NT2/D1 (cell line): ENCODE results near the gene TKFC.

Experiments
- SUZ12 ChIP-seq: IDR thresholded peaks from 2 replicates; pipeline ENCODE4 v1.6.1; 2011; ENCODE audit not compliant: insufficient read length, insufficient read depth; ENCODE audit errors: extremely low read depth
- ZNF274 ChIP-seq: IDR thresholded peaks from 2 replicates; pipeline ENCODE4 v1.6.1; 2011; ENCODE audit warnings: mild to moderate bottlenecking, low read depth, low read length

DNA sequence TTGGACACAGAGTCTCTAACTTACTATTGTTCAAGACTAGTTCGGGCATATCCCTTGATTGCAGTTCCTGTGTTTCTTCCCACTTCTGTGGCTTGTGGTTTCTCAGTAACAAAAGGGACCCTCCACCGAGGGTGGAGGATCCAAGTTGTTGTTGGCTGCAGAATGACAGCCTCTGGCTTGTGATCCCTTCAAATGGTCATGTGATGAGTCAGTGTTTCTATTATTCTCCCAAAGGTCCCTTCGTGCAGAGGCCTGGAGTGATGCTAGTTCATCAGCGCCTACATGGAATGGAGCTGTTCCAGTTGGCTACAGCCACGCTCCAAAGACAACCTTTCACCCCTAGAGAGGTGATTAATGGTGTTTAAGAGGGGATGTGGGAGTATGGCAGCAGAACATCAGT is 35.3 kb upstream of the TKFC start:
- TF ChIP-seq ZNF274 (no peak), SUZ12 (no peak)
